ENCODE results near the gene THRA. TPM values are rescaled to one million over a fixed set of nuclear protein-coding genes. Genes with fewer than 3 reads are reported as not detected.

The THRA gene
- total RNA-seq, 1 experiment from 2014 or later: 14.5 TPM

Other genes starting within 250 kb of the THRA start
- gene IKZF3, start 198.7 kb upstream of the THRA start, total RNA-seq (2014; rRNA removed; shearing (Covaris generic)): not detected in 2 replicates
- not detected in 2 replicates for gene ZPBP2, start 194.8 kb upstream of the THRA start, total RNA-seq (2014; rRNA removed; shearing (Covaris generic))
- gene GSDMB, start 144.3 kb upstream of the THRA start, total RNA-seq (2014; rRNA removed; shearing (Covaris generic)): 1.6 and 1.9 TPM in 2 replicates
- gene ORMDL3, start 135.4 kb upstream of the THRA start, total RNA-seq (2014; rRNA removed; shearing (Covaris generic)): 40.2 and 43.7 TPM in 2 replicates
- not detected in 2 replicates for gene LRRC3C, start 135.2 kb upstream of the THRA start, total RNA-seq (2014; rRNA removed; shearing (Covaris generic))
- not detected in 2 replicates for gene GSDMA, start 100.0 kb upstream of the THRA start, total RNA-seq (2014; rRNA removed; shearing (Covaris generic))
- gene PSMD3, start 82.2 kb upstream of the THRA start, total RNA-seq (2014; rRNA removed; shearing (Covaris generic)): 229 and 262 TPM in 2 replicates
- gene CSF3, start 47.5 kb upstream of the THRA start, total RNA-seq (2014; rRNA removed; shearing (Covaris generic)): not detected in 2 replicates
- gene MED24, start 8.6 kb upstream of the THRA start, total RNA-seq (2014; rRNA removed; shearing (Covaris generic)): 46.5 and 67.3 TPM in 2 replicates
- gene NR1D1, start 37.6 kb downstream of the THRA start, total RNA-seq (2014; rRNA removed; shearing (Covaris generic)): 1.1 and 2.2 TPM in 2 replicates
- 61.3 and 64.3 TPM in 2 replicates for gene MSL1, start 59.0 kb downstream of the THRA start, total RNA-seq (2014; rRNA removed; shearing (Covaris generic))
- 44.5 and 50.1 TPM in 2 replicates for gene CASC3, start 77.6 kb downstream of the THRA start, total RNA-seq (2014; rRNA removed; shearing (Covaris generic))
- 0.86 and 4.4 TPM in 2 replicates for gene RAPGEFL1, start 114.5 kb downstream of the THRA start, total RNA-seq (2014; rRNA removed; shearing (Covaris generic))
- 5.6 and 7.1 TPM in 2 replicates for gene WIPF2, start 156.3 kb downstream of the THRA start, total RNA-seq (2014; rRNA removed; shearing (Covaris generic))
- 85.1 and 87.9 TPM in 2 replicates for gene CDC6, start 224.9 kb downstream of the THRA start, total RNA-seq (2014; rRNA removed; shearing (Covaris generic))
- 13.7 and 33.2 TPM in 2 replicates for gene RARA, start 246.2 kb downstream of the THRA start, total RNA-seq (2014; rRNA removed; shearing (Covaris generic))